Dermis microvascular lymphatic vessel endothelial cell (primary cell): ENCODE data around the gene ARFGAP1. TPM values are rescaled to one million over a fixed set of nuclear protein-coding genes. Genes with fewer than 3 reads are reported as not detected.

Experiments
- DNase-seq, 2 donors: peaks; one replicate each; pipeline versions ENCODE4 v3.0.0 to v3.0.0-alpha.2; 2010; ENCODE audit warnings: low read depth in 2 of 2
- total RNA-seq: library from RNA; depleted of rRNA; stranded (reverse); fragments of >200 nt; gene quantifications from 2 replicates; pipeline ENCODE4 v1.2.1, GENCODE V29; 2014

ARFGAP1 gene
- 36.7 and 46.8 TPM in 2 replicates for total RNA-seq

- DNase-seq, result peak; percentile 71 to 92
These were observed at the start of gene ARFGAP1 for GRCh38 chr20:63272105-63273058. ARFGAP1 (plus strand) TSS chr20:63272813; CDS start chr20:63275581, 2,768 bp downstream.

GRCh38 chr20:63223121-63223825, 49.3 kb upstream of the ARFGAP1 start:
- peak in 1 of 2 donors; percentile 45 for DNase-seq

GRCh38 chr20:63223826-63224207, 48.8 kb upstream of the ARFGAP1 start:
- DNase-seq, result no peak

- DNase-seq, result peak in 1 of 2 donors; percentile 55
These were observed 48.1 kb upstream of the ARFGAP1 start for GRCh38 chr20:63224412-63225081.

GRCh38 chr20:63225082-63225454, 47.5 kb upstream of the ARFGAP1 start:
- DNase-seq, result no peak

GRCh38 chr20:63226042-63226943, 46.3 kb upstream of the ARFGAP1 start:
- DNase-seq, result no peak

GRCh38 chr20:63227260-63227659, 45.4 kb upstream of the ARFGAP1 start:
- no peak for DNase-seq

GRCh38 chr20:63228806-63229205, 43.8 kb upstream of the ARFGAP1 start:
- DNase-seq, result no peak

DNA sequence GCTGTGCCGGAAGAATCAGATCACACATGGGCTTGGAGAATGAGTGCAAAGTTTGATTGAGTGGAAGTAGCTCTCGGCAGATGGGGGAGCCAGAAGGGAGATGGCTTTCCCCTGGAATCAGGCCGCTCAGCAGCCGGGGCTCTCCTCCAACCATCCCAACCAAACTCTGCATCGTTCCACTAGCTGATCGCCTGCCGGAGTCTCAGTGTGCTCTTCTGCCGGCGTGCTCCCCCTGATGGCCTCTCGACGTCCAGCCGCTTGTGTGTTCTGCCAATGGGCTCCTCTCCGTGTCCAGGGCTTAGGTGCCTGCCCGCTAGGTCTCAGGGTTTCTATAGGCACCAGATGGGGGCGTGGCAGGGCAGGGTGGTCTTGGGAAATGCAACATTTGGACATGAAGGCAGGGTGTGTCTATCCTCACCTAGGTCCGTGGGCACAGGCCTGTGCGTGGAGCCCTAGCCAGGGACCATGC, 41.8 kb upstream of the ARFGAP1 start:
- DNase-seq, result peak in 1 of 2 donors; percentile 69

- peak in 1 of 2 donors; percentile 37 for DNase-seq
These were observed 40.2 kb upstream of the ARFGAP1 start for GRCh38 chr20:63232235-63233060.

DNA sequence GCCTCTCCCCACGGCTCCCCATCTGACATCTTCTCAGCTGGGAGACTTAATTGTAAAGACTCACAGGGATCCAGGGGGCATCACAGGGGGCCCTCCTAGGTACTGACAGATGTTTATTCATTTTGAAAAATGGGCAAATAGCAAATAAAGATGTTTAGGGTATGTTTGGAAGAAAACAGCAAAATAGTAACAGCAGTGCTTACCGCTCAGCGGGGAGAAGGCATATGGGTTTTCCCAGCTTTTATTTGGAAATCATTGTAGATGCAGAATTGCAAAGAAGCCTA, 39.6 kb upstream of the ARFGAP1 start:
- DNase-seq, result no peak

GRCh38 chr20:63233924-63234323, 38.7 kb upstream of the ARFGAP1 start:
- no peak for DNase-seq

DNA sequence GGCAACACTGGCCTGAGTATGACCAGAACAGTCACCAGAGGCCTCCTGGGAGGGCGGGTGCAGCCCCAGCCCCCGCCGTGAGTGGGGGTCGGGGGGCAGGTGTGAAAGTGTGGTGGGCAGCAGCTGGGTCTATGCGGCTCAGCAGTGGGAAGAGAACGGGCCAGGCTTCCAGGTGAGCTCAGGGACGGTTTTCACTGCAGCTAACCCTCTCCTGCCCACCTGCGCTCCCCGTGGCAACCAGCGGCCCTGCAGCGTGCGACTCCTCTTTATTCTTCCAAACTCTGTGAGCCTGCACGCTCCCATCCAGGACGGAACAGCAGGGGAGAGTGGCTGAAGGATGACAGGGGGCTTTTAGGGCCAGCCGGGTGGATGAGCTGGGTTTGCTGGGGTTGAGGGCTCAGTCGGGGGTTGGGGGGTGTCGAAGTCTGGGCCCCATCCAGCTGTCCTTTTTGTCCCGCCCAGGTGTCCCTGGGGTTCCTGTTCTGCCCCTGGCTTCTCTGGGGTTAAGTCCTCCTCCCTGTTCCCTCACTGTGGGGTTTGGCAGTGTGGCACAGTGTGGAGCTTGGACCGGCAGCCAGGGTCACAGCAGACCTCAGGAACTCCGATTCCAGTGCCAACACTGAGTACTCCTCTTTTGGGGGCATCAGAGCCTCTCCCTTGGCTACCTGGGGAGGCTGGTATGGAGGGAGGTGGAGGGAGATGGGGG, 37.8 kb upstream of the ARFGAP1 start:
- DNase-seq, result no peak

GRCh38 chr20:63235399-63235983, 37.1 kb upstream of the ARFGAP1 start, which contains the start of gene BIRC7:
BIRC7 (plus strand) TSS chr20:63235905; CDS start chr20:63236097, 192 bp downstream.
- no peak for DNase-seq

GRCh38 chr20:63236116-63236837, 36.3 kb upstream of the ARFGAP1 start:
- DNase-seq, result no peak

GRCh38 chr20:63238031-63238430, 34.6 kb upstream of the ARFGAP1 start:
- DNase-seq, result no peak

GRCh38 chr20:63238514-63239125, 34.0 kb upstream of the ARFGAP1 start:
- DNase-seq, result peak in 1 of 2 donors; percentile 19

DNA sequence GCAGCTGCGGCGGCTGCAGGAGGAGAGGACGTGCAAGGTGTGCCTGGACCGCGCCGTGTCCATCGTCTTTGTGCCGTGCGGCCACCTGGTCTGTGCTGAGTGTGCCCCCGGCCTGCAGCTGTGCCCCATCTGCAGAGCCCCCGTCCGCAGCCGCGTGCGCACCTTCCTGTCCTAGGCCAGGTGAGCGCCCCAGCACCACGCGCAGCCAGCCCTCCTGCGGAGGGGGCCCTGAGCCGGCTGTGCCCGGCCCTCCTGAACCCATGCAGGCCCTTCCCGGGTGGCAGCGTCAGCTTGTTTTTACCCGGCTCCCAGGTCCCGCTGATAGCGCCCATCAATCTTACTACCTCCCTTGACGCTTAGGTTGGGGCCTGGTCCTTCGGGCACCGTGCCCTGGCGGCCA, 33.2 kb upstream of the ARFGAP1 start:
- DNase-seq, result no peak
